ENCODE measurements around the gene DCUN1D5.

GRCh38 chr11:103031834-103032233 lies 60.1 kb downstream of the DCUN1D5 start:
- TF ChIP-seq CTCF (IDR thresholded peaks at IDR 0.05) = no peak
- no peak for TF ChIP-seq REST (IDR thresholded peaks at IDR 0.05; ENCODE audit: insufficient read depth in 1 of 2, low read depth in 2 of 2, low read length in 1 of 2)

Data from Panc1 (cell line).